Panc1 (cell line): ENCODE results near the gene PAGR1. TPM values are rescaled to one million over a fixed set of nuclear protein-coding genes. Genes with fewer than 3 reads are reported as not detected.
A peak's percentile ranks its signal among the peaks of the same experiment; 100 is the strongest.

Source experiments
- ATAC-seq: fragments of 200-7000 bp; cut with Tn5 transposase; 2 replicates; pipeline ENCODE4 v1.9.1; 2020; ENCODE audit warnings: mild to moderate bottlenecking, moderate library complexity
- BruUV-seq: library from RNA; stranded (reverse); fragments of 400-500 nt; replicated peaks from 2 replicates; lab custom pipeline; 2021; lab: Mats Ljungman, UMichigan
- CTCF ChIA-PET: fragments of 300-600 bp; sonication (Branson Sonifier 250); formaldehyde crosslinking; loops from one replicate; lab custom pipeline; 2022; ENCODE audit warnings: antibody characterized with exemption; lab: Charles Lee
- POLR2A ChIA-PET: fragments of 300-600 bp; sonication (Branson Sonifier 250); formaldehyde crosslinking; loops from one replicate; lab custom pipeline; 2022; ENCODE audit warnings: antibody characterized with exemption; lab: Charles Lee
- DNase-seq: peaks from one replicate; pipeline ENCODE4 v3.0.0-alpha.2; 2010; ENCODE audit warnings: low read depth, low spot score
- H3K27ac ChIP-seq: 2 replicates; pipeline ENCODE4 v1.5.1; 2011; ENCODE audit warnings: mild to moderate bottlenecking, low read length, inconsistent platforms
- H3K27me3 ChIP-seq: fragments of 200-500 bp; sonication (Bioruptor generic); 2 replicates; pipeline ENCODE4 v1.6.0; 2014; ENCODE audit warnings: low read length, inconsistent platforms; ENCODE audit not compliant: control insufficient read depth, insufficient read depth
- H3K36me3 ChIP-seq: fragments of 200-500 bp; sonication (Bioruptor generic); 2 replicates; pipeline ENCODE4 v1.5.1; 2014; ENCODE audit warnings: inconsistent platforms, mild to moderate bottlenecking, low read length, moderate library complexity; ENCODE audit not compliant: control insufficient read depth, insufficient read depth
- H3K4me1 ChIP-seq: 2 replicates; pipeline ENCODE4 v1.5.1; 2011; ENCODE audit warnings: inconsistent platforms, mild to moderate bottlenecking, low read length, moderate library complexity; ENCODE audit not compliant: control insufficient read depth, insufficient read depth
- H3K4me3 ChIP-seq, 2 experiments: 2 replicates each; pipeline ENCODE4 v1.5.1; 2011 to 2012; ENCODE audit warnings: low read depth in 2 of 2, low read length in 2 of 2, mild to moderate bottlenecking in 2 of 2, inconsistent platforms in 1 of 2, moderate library complexity in 1 of 2
- H3K9me3 ChIP-seq: fragments of 200-500 bp; sonication (Bioruptor generic); 2 replicates; pipeline ENCODE4 v1.5.1; 2014; ENCODE audit warnings: low read depth, mild to moderate bottlenecking, inconsistent platforms, low read length, moderate library complexity; ENCODE audit not compliant: control insufficient read depth, insufficient read depth
- CTCF ChIP-seq: fragments of 450-650 bp; IDR thresholded peaks from 2 replicates; pipeline ENCODE4 v1.5.1; 2017; ENCODE audit warnings: mild to moderate bottlenecking
- POLR2AphosphoS5 ChIP-seq: IDR thresholded peaks from 2 replicates; pipeline ENCODE4 v1.6.1; 2012; ENCODE audit warnings: mild to moderate bottlenecking, low read depth, low read length, moderate library complexity
- REST ChIP-seq, 2 experiments: IDR thresholded peaks; 2 replicates each; pipeline ENCODE4 v1.6.1; 2011 to 2012; ENCODE audit warnings: low read depth in 2 of 2, control low read depth in 1 of 2, low read length in 1 of 2, mild to moderate bottlenecking in 1 of 2, moderate library complexity in 1 of 2; ENCODE audit not compliant: insufficient read depth in 1 of 2
- SIN3A ChIP-seq: IDR thresholded peaks from 2 replicates; pipeline ENCODE4 v1.6.1; 2012; ENCODE audit warnings: low read depth, mild to moderate bottlenecking, low read length, moderate library complexity, borderline replicate concordance; ENCODE audit not compliant: insufficient read depth
- TCF7L2 ChIP-seq: IDR thresholded peaks from 2 replicates; pipeline ENCODE4 v1.6.1; 2011; ENCODE audit warnings: mild to moderate bottlenecking, low read depth, low read length, inconsistent platforms
- in situ Hi-C: cut with HindIII; loops from 2 replicates; pipeline ENCODE4 v1.10.0; 2016; ENCODE audit warnings: low sequenced_read_pairs, low pct_unique_long_range_greater_than_20kb
- intact Hi-C: fragments of 100-400 bp; cut with micrococcal nuclease; formaldehyde crosslinking; loops from one replicate; pipeline ENCODE4 v1.10.0; 2022; ENCODE audit not compliant: unreplicated experiment
- total RNA-seq: library from RNA; stranded (reverse); gene quantifications from one replicate; pipeline ENCODE4 v1.2.1, GENCODE V29; 2021; ENCODE audit not compliant: unreplicated experiment

PAGR1 gene
- total RNA-seq, 1 experiment from 2014 or later: 42.5 TPM

- H3K36me3 ChIP-seq: no peaks in the 10 kb centered on the region; the same call in 1 of the 2 replicates
- BruUV-seq: no TSS peak
- no peaks in the 10 kb centered on the region for H3K27me3 ChIP-seq
- intact Hi-C loops (no loop called here), in situ Hi-C loops (no loop called here)
- CTCF ChIA-PET: no interaction called here
- H3K9me3 ChIP-seq: no peaks in the 10 kb centered on the region
- no peak for DNase-seq
- TF ChIP-seq TCF7L2 (no peak), SIN3A (no peak), POLR2AphosphoS5 (no peak), REST (IDR thresholded peaks at IDR 0.05; ENCODE audit: insufficient read depth in 1 of 2, low read depth in 2 of 2, low read length in 1 of 2) (no peak), CTCF (no peak)
- POLR2A ChIA-PET: interaction anchor here (0.7 kb wide), 1 partner anchor 281 kb away, joined by 5 read pairs; no protein-coding TSS in a partner anchor
- H3K4me3 ChIP-seq: no peak overlapping the region
- no peak for ATAC-seq
- peaks cover 42% of the 10 kb centered on the region for H3K4me1 ChIP-seq
- peak overlapping the region; percentile 36 for H3K27ac ChIP-seq
Measured at GRCh38 chr16:29824589-29825144, 8.7 kb downstream of the PAGR1 start.

- in situ Hi-C loops: no loop called here
- intact Hi-C loops: no loop called here
- POLR2A ChIA-PET: no interaction called here
- TF ChIP-seq SIN3A (no peak), REST (IDR thresholded peaks at IDR 0.05; ENCODE audit: insufficient read depth in 1 of 2, low read depth in 2 of 2, low read length in 1 of 2) (no peak), TCF7L2 (no peak), CTCF (no peak), POLR2AphosphoS5 (no peak)
- H3K4me3 ChIP-seq: no peak overlapping the region
- no peaks in the 10 kb centered on the region; the same call in 1 of the 2 replicates for H3K36me3 ChIP-seq
- DNase-seq (no peak), ATAC-seq (peak; percentile 4; the same call in 1 of the 2 replicates)
- no peaks in the 10 kb centered on the region for H3K27me3 ChIP-seq
- peaks cover 37% of the 10 kb centered on the region for H3K4me1 ChIP-seq
- H3K27ac ChIP-seq: peak overlapping the region; percentile 36
- BruUV-seq: no TSS peak
- H3K9me3 ChIP-seq: no peaks in the 10 kb centered on the region
- CTCF ChIA-PET: no interaction called here
Measured at GRCh38 chr16:29825145-29826044, 9.4 kb downstream of the PAGR1 start.
